ENCODE results near the gene EIF4H.

DNA sequence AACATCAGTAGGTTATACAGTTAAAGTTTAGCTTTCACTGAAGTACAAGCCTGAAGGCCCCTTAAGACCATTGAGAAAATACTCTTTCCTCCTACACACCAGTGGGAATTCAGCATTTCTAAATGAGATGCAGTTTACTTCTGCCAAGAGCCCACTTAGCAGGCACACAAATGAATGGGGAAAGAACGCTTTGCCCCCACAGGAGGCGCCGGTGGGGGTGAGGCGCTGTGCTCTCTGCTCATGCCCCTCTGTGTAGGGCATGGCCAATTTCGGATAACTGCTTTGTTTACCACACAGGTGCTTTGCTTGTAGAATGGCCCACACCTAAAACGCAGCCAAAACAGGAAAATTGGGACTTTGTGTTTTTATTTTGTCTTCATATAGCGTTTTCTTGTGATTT, 19.8 kb downstream of the EIF4H start:
- TF ChIP-seq, protein P1, sequence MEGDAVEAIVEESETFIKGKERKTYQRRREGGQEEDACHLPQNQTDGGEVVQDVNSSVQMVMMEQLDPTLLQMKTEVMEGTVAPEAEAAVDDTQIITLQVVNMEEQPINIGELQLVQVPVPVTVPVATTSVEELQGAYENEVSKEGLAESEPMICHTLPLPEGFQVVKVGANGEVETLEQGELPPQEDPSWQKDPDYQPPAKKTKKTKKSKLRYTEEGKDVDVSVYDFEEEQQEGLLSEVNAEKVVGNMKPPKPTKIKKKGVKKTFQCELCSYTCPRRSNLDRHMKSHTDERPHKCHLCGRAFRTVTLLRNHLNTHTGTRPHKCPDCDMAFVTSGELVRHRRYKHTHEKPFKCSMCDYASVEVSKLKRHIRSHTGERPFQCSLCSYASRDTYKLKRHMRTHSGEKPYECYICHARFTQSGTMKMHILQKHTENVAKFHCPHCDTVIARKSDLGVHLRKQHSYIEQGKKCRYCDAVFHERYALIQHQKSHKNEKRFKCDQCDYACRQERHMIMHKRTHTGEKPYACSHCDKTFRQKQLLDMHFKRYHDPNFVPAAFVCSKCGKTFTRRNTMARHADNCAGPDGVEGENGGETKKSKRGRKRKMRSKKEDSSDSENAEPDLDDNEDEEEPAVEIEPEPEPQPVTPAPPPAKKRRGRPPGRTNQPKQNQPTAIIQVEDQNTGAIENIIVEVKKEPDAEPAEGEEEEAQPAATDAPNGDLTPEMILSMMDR (conservative IDR thresholded peaks at IDR 0.05; ENCODE audit: low read depth, low read length), result no peak
- TF ChIP-seq EZH2 (IDR thresholded peaks at IDR 0.05; ENCODE audit: low read length, unreplicated experiment) (no peak), EZH2phosphoT487 (IDR thresholded peaks at IDR 0.05; ENCODE audit: borderline replicate concordance, low read length) (no peak)

All from PC-3 (cell line).